H9 (cell line): Measurements from ENCODE around the gene ANAPC10. TPM values are rescaled to one million over a fixed set of nuclear protein-coding genes. Genes with fewer than 3 reads are reported as not detected.

Experiments used
- DNase-seq: peaks from one replicate; pipeline ENCODE4 v3.0.0-alpha.2; 2017
- H2AFZ ChIP-seq: one replicate; pipeline ENCODE4 v1.6.1; 2013; ENCODE audit warnings: mild to moderate bottlenecking, low read length, control low read depth, moderate library complexity
- H2AK5ac ChIP-seq: 2 replicates; pipeline ENCODE4 v1.6.1; 2013; ENCODE audit warnings: low read length, control low read depth, mixed read lengths; ENCODE audit not compliant: insufficient read length
- H2BK120ac ChIP-seq: one replicate; pipeline ENCODE4 v1.6.1; 2013; ENCODE audit warnings: low read depth, mild to moderate bottlenecking, low read length, control low read depth, inconsistent platforms; ENCODE audit not compliant: poor library complexity, severe bottlenecking
- H2BK12ac ChIP-seq: 2 replicates; pipeline ENCODE4 v1.6.1; 2013; ENCODE audit warnings: low read length, control low read depth, mixed read lengths, low read depth; ENCODE audit not compliant: insufficient read length
- H2BK15ac ChIP-seq: 2 replicates; pipeline ENCODE4 v1.6.1; 2013; ENCODE audit warnings: low read depth, low read length, control low read depth
- H2BK20ac ChIP-seq: one replicate; pipeline ENCODE4 v1.6.1; 2013; ENCODE audit warnings: low read depth, mild to moderate bottlenecking, low read length, control low read depth, inconsistent platforms; ENCODE audit not compliant: poor library complexity, severe bottlenecking
- H2BK5ac ChIP-seq: 2 replicates; pipeline ENCODE4 v1.6.1; 2013; ENCODE audit warnings: low read length, control low read depth, mixed read lengths; ENCODE audit not compliant: insufficient read length
- H3K14ac ChIP-seq: 2 replicates; pipeline ENCODE4 v1.6.1; 2013; ENCODE audit warnings: low read length, control low read depth; ENCODE audit not compliant: insufficient read depth
- H3K18ac ChIP-seq: 2 replicates; pipeline ENCODE4 v1.6.1; 2013; ENCODE audit warnings: low read depth, mild to moderate bottlenecking, mixed read lengths, low read length, control low read depth; ENCODE audit not compliant: insufficient read length
- H3K23ac ChIP-seq: 2 replicates; pipeline ENCODE4 v1.6.1; 2013; ENCODE audit warnings: low read length, control low read depth, mixed read lengths, low read depth; ENCODE audit not compliant: insufficient read length
- H3K23me2 ChIP-seq: 2 replicates; pipeline ENCODE4 v1.6.1; 2013; ENCODE audit warnings: low read depth, mild to moderate bottlenecking, mixed read lengths, low read length, control low read depth; ENCODE audit not compliant: insufficient read length, poor library complexity, severe bottlenecking
- H3K27ac ChIP-seq: 2 replicates; pipeline ENCODE4 v1.5.1; 2013; ENCODE audit warnings: low read length, control low read depth, mixed read lengths, low read depth; ENCODE audit not compliant: insufficient read length
- H3K27me3 ChIP-seq: 2 replicates; pipeline ENCODE4 v1.6.1; 2013; ENCODE audit warnings: low read length, control low read depth, inconsistent platforms; ENCODE audit not compliant: insufficient read depth
- H3K4ac ChIP-seq: 2 replicates; pipeline ENCODE4 v1.6.1; 2013; ENCODE audit warnings: low read depth, mild to moderate bottlenecking, control low read depth, inconsistent platforms, low read length, moderate library complexity
- H3K4me1 ChIP-seq: 2 replicates; pipeline ENCODE4 v1.6.1; 2013; ENCODE audit warnings: low read length, control low read depth, inconsistent platforms; ENCODE audit not compliant: insufficient read depth
- H3K4me2 ChIP-seq: 2 replicates; pipeline ENCODE4 v1.6.1; 2013; ENCODE audit warnings: low read length, control low read depth, mixed read lengths; ENCODE audit not compliant: insufficient read length, insufficient read depth
- H3K56ac ChIP-seq: 2 replicates; pipeline ENCODE4 v1.6.1; 2013; ENCODE audit warnings: low read depth, mild to moderate bottlenecking, mixed read lengths, low read length, control low read depth; ENCODE audit not compliant: insufficient read length
- H3K79me1 ChIP-seq: 2 replicates; pipeline ENCODE4 v1.6.1; 2013; ENCODE audit warnings: low read depth, mild to moderate bottlenecking, moderate library complexity, low read length, control low read depth, inconsistent platforms; ENCODE audit not compliant: insufficient read depth, poor library complexity, severe bottlenecking
- H3K79me2 ChIP-seq: 2 replicates; pipeline ENCODE4 v1.6.1; 2013; ENCODE audit warnings: low read length, control low read depth, inconsistent platforms; ENCODE audit not compliant: insufficient read depth
- H3K9ac ChIP-seq: 2 replicates; pipeline ENCODE4 v1.6.1; 2013; ENCODE audit warnings: low read length, control low read depth, mixed read lengths; ENCODE audit not compliant: insufficient read length; ENCODE audit errors: extremely low read depth
- H3K9me3 ChIP-seq: one replicate; pipeline ENCODE4 v1.6.1; 2013; ENCODE audit warnings: low read depth, low read length, inconsistent platforms; ENCODE audit not compliant: control insufficient read depth
- H3T11ph ChIP-seq: one replicate; pipeline ENCODE4 v1.6.1; 2013; ENCODE audit warnings: mild to moderate bottlenecking, low read length, control low read depth, inconsistent platforms
- H4K20me1 ChIP-seq: one replicate; pipeline ENCODE4 v1.6.1; 2013; ENCODE audit not compliant: control insufficient read depth, insufficient read length, insufficient read depth
- H4K5ac ChIP-seq: 2 replicates; pipeline ENCODE4 v1.6.1; 2013; ENCODE audit warnings: low read depth, mild to moderate bottlenecking, mixed read lengths, low read length, control low read depth; ENCODE audit not compliant: insufficient read length
- H4K8ac ChIP-seq: replicated peaks from 2 replicates; pipeline ENCODE4 v1.6.1; 2013; ENCODE audit warnings: low read length, control low read depth, mixed read lengths, low read depth; ENCODE audit not compliant: insufficient read length
- H4K91ac ChIP-seq: 2 replicates; pipeline ENCODE4 v1.6.1; 2013; ENCODE audit warnings: low read depth, mild to moderate bottlenecking, moderate library complexity, mixed read lengths, low read length, control low read depth; ENCODE audit not compliant: insufficient read length
- H3K27ac Mint-ChIP-seq, 3 experiments: 2 replicates in 2 of 3; 3 replicates in 1 of 3; pipeline ENCODE4 v1.8.0; 2020 to 2021; ENCODE audit warnings: mixed read lengths in 3 of 3, mild to moderate bottlenecking in 1 of 3, moderate library complexity in 1 of 3
- H3K27me3 Mint-ChIP-seq: 2 replicates; pipeline ENCODE4 v1.8.0; 2021; ENCODE audit warnings: low read depth, mild to moderate bottlenecking, moderate library complexity, mixed read lengths
- H3K36me3 Mint-ChIP-seq, 3 experiments: 2 replicates in 2 of 3; 3 replicates in 1 of 3; pipeline ENCODE4 v1.8.0; 2020 to 2021; ENCODE audit warnings: low read depth in 3 of 3, mixed read lengths in 3 of 3; ENCODE audit not compliant: insufficient read depth in 1 of 3
- H3K4me1 Mint-ChIP-seq, 2 experiments: 2 replicates each; pipeline ENCODE4 v1.8.0; 2020; ENCODE audit warnings: mixed read lengths in 2 of 2
- H3K4me3 Mint-ChIP-seq, 2 experiments: 2 replicates in 1 of 2; 3 replicates in 1 of 2; pipeline ENCODE4 v1.8.0; 2020 to 2021; ENCODE audit warnings: mild to moderate bottlenecking in 2 of 2, mixed read lengths in 2 of 2, moderate library complexity in 1 of 2
- H3K9me3 Mint-ChIP-seq, 2 experiments: 2 replicates in 1 of 2; 3 replicates in 1 of 2; pipeline ENCODE4 v1.8.0; 2020; ENCODE audit warnings: mild to moderate bottlenecking in 2 of 2, mixed read lengths in 2 of 2, moderate library complexity in 1 of 2
- total RNA-seq: library from RNA; stranded (reverse); gene quantifications from 2 replicates; pipeline ENCODE4 v1.2.1, GENCODE V29; 2021
- TF ChIP-seq, protein P1 (sequence below): fragments of 200-600 bp; sonication (generic); conservative IDR thresholded peaks from 3 replicates; pipeline ENCODE4 v1.8.0; 2021; ENCODE audit warnings: antibody characterized with exemption, mild to moderate bottlenecking

ANAPC10 gene
- total RNA-seq, 1 experiment from 2014 or later: 25.3 TPM

DNA sequence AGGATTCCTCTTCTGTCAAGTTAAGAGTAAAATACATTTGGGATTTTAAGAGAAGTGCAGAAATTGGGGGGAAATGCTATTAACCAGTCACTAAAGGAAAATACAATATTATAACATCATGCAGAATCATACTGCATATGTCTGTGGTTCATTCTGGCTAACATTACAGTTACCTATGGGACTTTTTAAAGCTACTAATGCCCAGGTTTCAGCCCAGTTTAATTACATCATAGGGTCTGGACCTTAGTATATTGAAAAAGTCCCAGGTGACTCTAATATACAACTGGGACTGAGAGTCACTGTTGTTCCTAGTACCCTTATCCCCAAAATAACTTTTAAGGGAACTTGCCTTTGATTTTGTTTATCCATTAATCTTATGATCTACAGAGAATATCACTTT, 10.1 kb upstream of the ANAPC10 start:
- H3K23ac ChIP-seq: no peak overlapping the region
- Mint-ChIP-seq H3K4me1 (no peaks in the 10 kb centered on the region), H3K9me3 (no peaks in the 10 kb centered on the region), H3K27ac (no peak overlapping the region), H3K36me3 (peaks cover 34 to 70% (median 56%) of the 10 kb centered on the region in 3 experiments), H3K27me3 (no peaks in the 10 kb centered on the region), H3K4me3 (no peak overlapping the region)
- no peaks in the 10 kb centered on the region for H3K4me1 ChIP-seq
- H3K79me2 ChIP-seq: no peaks in the 10 kb centered on the region
- H3K18ac ChIP-seq: no peak overlapping the region
- TF ChIP-seq, protein P1, sequence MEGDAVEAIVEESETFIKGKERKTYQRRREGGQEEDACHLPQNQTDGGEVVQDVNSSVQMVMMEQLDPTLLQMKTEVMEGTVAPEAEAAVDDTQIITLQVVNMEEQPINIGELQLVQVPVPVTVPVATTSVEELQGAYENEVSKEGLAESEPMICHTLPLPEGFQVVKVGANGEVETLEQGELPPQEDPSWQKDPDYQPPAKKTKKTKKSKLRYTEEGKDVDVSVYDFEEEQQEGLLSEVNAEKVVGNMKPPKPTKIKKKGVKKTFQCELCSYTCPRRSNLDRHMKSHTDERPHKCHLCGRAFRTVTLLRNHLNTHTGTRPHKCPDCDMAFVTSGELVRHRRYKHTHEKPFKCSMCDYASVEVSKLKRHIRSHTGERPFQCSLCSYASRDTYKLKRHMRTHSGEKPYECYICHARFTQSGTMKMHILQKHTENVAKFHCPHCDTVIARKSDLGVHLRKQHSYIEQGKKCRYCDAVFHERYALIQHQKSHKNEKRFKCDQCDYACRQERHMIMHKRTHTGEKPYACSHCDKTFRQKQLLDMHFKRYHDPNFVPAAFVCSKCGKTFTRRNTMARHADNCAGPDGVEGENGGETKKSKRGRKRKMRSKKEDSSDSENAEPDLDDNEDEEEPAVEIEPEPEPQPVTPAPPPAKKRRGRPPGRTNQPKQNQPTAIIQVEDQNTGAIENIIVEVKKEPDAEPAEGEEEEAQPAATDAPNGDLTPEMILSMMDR: no peak
- H2BK20ac ChIP-seq: no peak overlapping the region
- no peak overlapping the region for H3K56ac ChIP-seq
- no peak overlapping the region for H3K14ac ChIP-seq
- no peak overlapping the region for H3K4ac ChIP-seq
- H2AK5ac ChIP-seq: no peak overlapping the region
- H3K27me3 ChIP-seq: no peaks in the 10 kb centered on the region
- H3K4me2 ChIP-seq: no peak overlapping the region
- H3T11ph ChIP-seq: no peak overlapping the region
- no peak for DNase-seq
- H4K5ac ChIP-seq: no peak overlapping the region
- H3K9ac ChIP-seq: no peak overlapping the region
- H2AFZ ChIP-seq: no peak overlapping the region
- no peak overlapping the region for H2BK5ac ChIP-seq
- no peaks in the 10 kb centered on the region for H3K9me3 ChIP-seq
- no peaks in the 10 kb centered on the region for H3K79me1 ChIP-seq
- H4K20me1 ChIP-seq: no peaks in the 10 kb centered on the region
- no peak overlapping the region for H4K91ac ChIP-seq
- H2BK120ac ChIP-seq: no peak overlapping the region
- H3K23me2 ChIP-seq: no peaks in the 10 kb centered on the region
- H2BK15ac ChIP-seq: no peak overlapping the region
- no peak overlapping the region for H3K27ac ChIP-seq
- H2BK12ac ChIP-seq: no peak overlapping the region
- no peak overlapping the region for H4K8ac ChIP-seq
